IPS-11a (cell line): ENCODE measurements around the gene AURKAIP1.
"Not testable (repeated sequence)": the region's sequence is repeated elsewhere in the genome, so short reads cannot be mapped to it uniquely, and the experiment has no call there.

Source experiments
- H3K4me3 ChIP-seq: one replicate; pipeline ENCODE4 v1.5.1; 2013; ENCODE audit warnings: low read depth, low read length, control low read depth

AURKAIP1 gene

DNA sequence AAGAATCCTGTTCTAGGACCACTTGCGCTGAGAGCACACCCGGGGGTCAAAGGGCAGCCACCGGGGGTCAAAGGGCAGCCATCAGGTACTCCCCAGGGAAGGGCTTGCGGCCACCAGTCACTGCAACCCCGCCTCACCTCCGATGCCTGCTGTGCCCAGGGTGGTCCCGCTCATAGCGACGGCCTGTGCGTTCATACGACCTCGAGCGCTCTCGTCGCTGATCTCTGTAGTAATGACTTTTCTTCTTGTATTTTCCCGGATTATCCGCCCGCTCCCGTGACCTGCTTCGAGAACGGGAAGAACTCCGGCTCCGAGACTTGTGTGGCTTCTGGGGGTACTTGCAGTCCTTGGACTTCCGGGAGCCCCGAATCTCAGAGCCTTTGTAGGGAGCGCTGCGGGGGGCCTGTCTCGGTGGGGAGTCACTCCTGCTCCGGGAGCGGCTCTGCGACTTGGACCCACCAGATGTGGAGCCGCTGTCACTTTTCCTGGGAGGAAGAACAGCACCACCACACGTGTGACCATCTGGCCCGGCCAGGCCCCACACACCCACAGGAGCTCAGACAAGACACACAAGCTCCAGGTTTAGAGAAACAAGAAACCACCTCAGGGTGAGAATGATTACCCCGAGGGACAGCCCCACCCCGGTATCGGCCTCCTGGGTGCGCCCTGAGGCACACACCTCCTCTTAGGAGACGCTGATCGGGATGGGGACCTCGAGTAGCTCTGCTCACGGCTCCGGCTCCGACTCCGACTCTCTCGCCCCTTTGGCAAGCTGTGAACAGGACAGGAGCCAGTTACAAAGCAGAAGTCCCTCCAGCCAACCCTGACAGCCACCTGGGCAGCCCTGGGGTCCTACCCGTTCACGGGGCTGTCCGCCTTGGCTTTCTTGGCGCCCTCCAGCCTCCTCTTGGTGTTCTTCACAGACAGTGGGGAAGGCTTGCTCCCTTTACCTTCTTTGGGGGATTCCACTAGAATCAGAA is 12.4 kb upstream of the AURKAIP1 start:
- no peak overlapping the region for H3K4me3 ChIP-seq

DNA sequence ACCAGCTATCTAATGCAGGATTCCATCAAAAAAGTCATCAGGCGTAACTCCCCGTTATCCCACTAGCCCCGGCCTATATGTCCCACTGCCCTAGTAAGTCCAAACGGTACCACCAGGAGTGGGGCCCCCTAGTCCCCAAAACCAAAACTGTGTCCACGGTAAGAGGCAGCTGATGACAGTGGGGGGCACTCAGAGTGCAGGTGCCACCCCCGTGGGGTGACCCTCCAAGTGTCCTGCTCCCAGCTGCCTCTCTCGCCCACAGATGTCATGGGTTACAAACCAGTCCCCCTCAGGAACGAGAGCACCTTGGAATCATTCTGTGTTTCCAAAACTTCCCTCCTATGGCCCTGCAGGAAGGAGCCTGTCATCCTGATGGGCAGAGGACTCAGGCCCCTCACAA is 10.9 kb upstream of the AURKAIP1 start:
- no peak overlapping the region for H3K4me3 ChIP-seq

DNA sequence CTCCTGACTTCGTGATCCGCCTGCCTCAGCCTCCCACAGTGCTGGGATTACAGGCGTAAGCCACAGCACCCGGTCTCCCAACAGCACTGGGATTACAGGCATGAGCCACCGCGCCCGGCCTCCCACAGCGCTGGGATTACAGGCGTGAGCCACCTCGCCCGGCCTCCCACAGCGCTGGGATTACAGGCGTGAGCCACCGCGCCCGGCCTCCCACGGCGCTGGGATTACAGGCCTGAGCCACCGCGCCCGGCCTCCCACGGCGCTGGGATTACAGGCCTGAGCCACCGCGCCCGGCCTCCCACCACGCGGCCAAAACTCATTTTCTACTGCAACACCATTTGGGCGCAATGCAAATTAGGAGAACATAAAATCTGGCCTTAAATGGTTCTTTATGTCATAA is 10.3 kb upstream of the AURKAIP1 start:
- not testable (repeated sequence) for H3K4me3 ChIP-seq

DNA sequence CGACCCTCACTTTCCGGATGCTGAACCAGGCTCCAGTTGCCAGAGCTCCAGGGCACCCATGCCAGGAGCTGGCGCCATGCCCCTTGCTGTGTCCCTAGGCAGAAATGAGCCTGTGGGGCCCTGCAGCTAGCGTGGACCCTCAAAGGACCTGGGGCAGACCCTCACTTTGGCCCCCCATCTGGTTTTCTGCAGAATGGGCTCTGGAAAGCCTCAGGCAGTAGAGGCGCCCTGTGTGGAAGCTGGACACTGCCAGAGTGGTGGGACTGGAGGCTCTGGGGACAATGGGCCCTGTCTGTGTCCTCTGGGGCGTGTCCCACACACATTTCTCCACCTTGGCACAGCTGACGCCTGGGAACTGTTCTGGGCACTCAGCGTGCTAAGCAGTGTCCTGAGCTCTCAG is 6.3 kb upstream of the AURKAIP1 start:
- no peak overlapping the region for H3K4me3 ChIP-seq

DNA sequence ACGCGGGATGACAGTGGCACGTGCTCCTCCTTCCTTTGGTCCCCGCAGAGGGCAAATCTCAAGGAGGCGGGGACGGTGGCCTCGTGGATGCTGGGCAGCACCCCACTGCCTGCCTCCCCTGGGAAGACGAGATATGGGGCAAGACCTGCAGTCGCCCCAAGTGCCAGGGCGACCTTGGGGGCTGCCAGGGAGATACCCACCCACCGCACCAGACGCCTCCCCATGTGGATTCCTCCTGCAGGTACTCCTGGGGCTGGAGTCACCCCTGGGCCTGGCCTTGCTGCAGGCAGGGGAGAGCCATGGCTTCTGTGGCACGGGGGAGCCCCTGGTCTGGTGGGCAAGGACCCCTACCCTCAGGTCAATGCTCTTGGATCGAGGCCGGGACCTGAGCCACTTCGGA is 5.9 kb upstream of the AURKAIP1 start:
- no peak overlapping the region for H3K4me3 ChIP-seq

DNA sequence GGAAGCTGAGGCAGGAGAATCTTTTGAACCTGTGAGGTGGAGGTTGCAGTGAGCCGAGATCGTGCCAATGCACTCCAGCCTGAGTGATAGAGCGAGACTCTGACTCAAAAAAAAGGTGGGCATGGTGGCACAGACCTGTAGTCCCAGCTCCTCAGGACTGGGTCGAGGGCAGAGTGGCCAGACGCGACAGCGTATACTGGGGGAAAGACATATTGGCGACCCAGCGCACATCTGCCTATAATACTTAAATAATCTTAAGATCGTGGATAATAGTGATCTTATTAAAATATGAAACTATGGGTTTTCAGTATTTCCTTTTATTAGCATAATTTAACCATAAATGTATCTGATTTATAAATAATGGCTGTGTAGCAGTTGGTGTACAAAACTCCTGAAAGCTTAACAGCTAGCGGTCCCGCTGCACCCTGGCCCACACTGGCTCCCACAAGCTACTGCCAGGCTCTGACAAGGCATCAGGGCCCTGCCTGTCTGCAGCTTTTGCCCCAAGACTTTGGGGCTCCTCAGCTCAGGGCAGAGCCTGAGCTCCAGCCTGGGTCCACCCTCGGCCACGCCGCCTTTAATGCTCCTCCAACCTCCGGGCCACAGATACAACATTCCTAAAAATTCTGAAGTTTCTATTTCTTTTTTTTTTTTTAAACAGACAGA is 2.7 kb upstream of the AURKAIP1 start:
- no peak overlapping the region for H3K4me3 ChIP-seq

DNA sequence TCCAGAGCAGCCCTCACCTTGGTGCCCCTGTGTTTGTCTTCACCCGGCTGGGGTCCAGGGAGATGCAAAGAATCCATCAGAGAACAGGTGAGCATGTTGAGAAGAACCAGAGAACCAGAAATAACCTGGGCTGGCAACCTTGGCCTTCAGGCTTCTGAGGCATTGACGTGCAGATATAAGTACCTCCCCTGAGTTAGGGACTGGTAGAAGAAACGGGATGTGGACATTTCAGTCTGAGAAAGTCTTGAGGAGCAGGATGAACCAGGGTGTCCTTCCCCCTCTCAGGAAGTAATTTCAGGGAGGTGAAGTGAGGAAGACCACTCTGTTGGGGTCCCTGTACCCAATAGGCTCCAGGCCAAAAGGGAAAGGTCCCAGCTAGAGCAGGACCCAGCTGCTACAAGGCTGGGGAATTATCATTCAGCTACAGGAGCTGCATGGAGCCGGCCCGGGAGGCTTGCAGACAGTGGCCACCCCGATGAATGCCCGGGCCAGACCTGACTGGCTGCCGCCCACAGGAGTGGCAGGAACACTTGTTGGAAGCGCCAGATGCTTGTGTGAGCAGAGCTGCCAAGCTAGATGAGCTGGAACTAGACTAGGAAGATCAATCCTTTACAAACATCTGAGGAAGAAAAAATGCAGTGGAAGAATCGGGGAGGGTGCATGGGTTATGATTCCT is 1.7 kb upstream of the AURKAIP1 start:
- H3K4me3 ChIP-seq = no peak overlapping the region

DNA sequence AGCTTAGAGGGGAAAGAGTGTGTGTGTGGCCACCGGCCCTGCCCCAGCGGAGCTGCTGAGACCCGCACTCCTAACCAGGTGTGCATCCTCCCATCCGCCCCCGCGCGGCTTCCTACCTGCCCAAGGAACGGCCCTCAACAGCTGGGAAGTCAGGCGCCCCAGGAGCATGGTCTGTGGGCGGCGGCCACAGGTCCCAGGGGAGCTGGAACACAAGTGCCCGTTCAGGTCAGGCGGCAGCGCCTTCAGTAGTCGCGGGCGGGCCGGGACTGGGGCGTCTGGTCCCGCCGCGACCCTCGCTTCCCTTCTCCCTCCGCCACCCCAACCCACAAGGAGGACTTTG is 448 bp downstream of the AURKAIP1 start:
- H3K4me3 ChIP-seq = peak overlapping the region; percentile 87

DNA sequence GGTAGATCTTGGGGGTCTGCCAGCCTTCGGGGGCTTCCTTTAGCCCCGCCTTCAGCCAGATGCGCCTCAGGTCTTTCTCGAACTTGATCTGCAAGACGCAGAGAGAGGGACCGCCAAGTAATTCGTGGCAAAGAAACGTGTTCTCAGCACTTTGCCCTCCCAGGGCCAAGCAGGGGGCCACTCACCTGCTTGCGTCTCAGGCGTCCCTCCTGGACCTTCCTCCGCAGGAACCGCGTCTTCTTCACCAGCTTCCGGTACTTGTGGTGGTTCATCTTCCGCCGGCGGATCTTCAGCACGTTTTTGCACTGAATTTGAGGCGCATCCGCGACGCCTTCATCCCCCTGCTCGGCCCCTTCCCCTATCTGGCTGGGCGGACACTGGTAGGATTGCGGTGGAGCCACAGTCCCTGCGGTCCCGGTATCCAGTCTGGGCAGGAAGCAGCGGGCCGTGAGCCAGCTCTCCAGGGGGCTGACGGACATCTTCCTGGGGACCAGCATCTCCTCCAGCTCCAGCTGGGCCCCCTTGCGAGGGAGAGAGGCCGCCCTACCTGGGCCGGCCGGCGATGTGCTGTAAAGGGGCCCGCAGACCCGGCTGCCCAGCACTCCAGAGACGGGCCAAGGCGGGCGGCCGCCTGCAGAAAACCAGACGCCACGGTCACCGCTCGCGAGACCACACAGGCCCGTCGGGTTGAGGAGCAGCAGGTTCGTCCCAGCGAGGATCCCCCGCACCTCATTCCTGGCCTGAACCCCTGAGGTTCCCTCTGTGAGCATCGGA is 1.0 kb downstream of the AURKAIP1 start:
- H3K4me3 ChIP-seq = peak overlapping the region; percentile 87

DNA sequence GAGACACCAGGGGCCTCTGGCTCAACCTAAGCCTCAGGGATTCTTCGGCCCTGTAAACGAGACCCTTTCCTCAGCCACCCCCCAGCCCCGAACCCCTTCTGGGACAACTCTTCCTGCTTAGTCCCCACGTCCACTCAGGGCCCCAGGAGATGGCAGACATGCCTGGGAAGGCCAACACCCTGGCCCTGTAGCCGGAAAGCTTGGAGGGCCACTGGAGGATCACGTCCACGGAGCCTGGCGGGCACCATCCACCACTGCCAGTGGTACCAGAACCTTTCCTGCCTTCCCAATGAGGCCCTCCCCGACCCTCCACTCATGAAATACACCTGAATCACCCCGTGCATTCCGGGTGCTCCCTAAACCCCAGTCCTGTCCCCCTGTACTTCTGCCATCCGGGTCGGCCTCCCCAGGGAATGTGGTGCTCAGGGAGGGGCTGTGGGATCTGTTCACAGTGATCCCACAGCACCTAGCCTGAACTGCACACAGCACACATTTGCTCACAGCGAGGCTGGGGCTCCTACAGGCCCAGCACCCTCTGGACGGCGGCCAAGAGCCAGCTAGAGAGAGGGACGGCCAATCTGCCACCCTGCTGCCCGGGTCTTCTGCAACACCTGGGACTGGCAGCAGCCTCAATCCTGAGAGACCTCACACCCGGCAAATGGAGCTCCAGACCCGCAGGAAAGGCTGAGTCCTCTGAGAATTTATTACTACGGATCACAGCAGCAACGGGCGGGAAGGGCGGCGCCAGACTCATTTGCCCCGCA is 1.8 kb downstream of the AURKAIP1 start:
- H3K4me3 ChIP-seq = no peak overlapping the region

DNA sequence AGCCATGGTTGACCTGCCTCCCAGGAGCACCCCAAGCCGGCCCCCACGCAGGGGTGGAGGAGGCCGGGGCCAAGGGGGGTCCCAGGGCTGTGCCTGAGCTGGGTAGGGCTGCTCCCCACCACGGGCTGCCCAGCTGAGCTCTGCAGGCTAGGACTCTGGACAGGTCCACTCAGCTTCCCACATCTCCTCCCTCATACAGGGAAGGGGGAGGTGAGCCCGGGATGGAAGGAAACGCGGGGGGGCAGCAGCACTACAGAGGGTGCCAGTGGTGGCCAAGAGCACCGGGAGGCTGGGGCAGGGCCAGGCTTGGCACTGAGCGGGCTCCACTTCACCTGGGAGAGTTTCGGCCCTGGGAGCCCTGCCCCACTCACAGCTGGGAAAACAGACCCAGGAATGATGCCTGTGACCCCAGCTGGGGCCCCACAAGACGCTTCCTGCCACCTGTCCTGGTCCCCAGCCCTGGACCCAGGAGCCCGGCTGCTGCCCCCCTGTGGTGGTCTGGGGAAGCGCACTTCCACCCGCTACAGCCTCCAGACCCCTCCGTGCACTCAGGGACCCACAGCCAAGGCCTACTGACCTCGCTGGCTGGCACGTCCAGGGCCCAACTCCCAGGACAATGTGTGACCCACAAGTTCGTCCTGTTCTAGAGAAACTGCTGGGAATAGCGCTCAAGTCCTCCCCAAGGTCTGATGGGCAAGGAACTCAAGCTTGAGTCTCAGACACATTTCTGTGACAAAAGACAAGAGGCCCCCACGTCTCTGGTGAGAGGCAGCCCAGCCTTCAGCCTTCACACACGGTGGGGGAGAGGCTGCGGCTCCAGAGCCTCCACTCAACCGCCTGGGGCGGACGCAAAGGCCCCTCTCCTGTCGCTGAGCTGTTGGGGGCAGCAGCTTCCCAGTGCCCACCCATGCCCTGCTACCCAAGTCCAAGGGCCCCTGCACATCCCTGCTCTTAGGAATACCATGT is 3.0 kb downstream of the AURKAIP1 start:
- H3K4me3 ChIP-seq = no peak overlapping the region

DNA sequence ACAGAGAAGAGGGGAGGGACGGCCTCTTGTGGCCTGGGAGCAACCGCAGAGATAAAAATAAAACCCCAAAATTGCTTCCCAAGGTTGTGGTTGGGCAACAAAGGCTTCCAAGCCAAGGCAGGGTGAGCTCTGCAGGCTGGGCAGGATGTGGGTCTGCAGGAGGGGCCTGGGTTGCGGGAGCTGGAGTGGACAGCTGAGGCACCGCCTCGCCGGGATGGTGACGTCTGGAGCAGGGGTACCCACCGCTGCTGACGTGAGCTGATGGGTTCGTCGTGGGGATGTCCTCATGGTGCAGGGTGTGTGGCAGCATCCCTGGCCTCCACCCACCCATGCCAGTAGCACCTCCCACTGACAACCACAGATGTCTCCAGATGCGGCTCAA is 3.7 kb downstream of the AURKAIP1 start:
- no peak overlapping the region for H3K4me3 ChIP-seq

DNA sequence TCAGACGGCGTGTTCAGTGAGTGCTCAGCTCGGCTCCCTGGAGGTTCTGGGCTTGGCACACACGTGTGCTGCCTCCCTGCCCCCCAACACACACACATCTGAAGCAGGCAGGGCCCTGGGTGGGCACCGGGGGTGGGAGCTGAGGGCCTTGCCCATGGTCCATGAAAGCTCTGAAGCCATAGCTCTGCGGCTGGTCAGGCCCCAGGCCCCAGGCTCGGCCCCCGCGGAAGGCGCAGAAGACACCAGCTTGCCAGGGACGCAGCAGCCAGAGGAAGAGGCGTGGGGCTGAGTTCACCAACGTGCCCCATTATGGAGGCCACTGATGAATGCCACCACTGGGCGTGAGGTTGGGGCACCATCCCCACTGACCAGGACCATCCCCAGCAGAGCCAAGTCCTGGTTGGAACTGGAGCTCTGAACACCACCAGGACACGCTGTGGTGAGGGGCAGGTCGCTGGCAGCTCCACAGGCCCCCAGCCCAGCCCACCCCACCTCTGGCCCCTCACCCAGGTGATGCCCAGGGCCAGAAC is 4.2 kb downstream of the AURKAIP1 start:
- no peak overlapping the region for H3K4me3 ChIP-seq

DNA sequence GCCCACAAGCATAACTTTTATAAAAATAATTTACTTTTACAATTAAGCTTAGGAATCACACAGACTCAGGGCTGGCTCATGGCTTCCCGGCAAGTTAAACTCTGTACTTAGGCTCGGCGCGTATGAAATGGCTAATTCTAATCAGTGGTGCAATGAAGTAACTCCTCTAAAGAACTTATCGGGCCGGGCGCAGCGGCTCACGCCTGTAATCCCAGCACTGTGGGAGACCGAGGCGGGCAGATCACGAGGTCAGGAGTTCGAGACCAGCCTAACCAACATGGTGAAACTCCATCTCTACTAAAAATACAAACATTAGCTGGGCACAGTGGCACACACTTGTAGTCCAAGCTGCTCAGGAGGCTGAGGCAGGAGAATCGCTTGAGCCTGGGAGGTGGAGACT is 4.9 kb downstream of the AURKAIP1 start:
- H3K4me3 ChIP-seq = not testable (repeated sequence)

DNA sequence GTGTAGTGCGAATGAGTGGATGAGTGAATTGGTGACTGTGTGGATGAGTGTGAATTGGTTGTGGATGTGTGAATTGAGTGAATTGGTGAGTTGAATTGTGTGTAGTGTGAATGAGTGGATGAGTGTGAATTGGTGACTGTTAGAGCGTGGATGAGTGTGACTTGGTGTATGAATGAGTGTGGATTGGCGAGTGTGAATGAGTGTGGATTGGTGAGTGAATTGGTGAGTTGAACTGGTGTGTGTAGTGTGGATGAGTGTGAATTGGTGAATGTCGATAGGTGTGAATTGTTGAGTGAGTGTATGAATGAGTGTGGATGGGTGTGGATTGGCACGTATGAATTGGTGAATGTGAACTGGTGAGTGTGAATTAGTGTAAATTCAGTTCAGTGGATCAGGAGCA is 7.7 kb downstream of the AURKAIP1 start:
- no peak overlapping the region for H3K4me3 ChIP-seq

DNA sequence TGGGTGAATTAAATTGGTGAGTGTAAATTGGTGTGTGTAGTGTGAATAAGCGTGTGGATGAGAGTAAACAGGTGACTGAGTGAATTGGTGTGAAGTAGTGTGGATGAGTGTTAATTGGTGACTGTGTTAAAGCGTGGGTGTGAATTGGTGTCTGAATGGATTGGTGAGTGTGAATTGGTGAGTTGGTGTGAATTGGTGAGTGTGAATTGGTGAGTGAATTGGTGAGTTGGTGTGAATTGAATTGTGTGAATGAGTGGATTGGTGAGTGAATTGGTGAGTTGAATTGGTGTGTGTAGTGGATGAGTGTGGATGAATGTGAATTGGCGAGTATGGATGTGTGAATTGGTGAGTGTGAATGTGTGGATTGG is 8.3 kb downstream of the AURKAIP1 start:
- no peak overlapping the region for H3K4me3 ChIP-seq

DNA sequence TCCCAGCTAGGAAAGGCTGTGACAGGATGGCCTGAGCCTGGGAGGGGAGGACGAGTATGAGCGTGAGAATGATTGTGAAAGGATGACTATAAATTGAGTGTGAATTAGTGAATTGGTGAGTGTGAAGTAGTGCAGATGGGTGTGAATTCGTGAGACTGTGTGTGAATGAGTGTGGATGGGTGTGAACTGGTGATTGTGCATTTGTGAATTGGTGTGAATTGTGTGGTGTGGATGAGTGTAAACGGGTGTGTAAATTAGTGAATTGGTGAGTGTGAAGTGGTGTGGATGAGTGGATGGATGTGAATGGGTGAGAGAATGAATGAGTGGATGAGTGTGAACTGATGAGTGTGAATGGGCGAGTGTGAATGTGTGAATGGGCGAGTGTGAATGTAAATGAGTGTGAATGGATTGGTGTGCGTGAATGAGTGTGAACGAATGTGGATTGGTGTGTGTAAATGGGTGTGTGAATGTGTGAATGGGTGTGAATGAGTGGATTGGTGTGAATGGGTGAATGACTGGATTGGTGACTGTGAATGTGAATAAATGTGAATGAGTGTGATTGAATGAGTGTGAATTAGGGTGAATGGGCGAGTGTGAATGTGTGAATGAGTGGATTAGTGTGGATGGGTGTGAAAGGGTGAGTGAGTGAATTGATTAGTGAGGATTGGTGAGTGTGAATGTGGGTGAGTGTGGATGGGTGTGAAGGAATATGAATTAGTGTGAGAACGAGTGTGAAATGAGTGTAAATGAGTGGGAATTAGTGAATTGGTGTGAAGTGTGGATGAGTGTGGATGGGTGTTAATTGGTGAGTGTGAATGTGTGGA is 8.9 kb downstream of the AURKAIP1 start:
- H3K4me3 ChIP-seq = no peak overlapping the region

DNA sequence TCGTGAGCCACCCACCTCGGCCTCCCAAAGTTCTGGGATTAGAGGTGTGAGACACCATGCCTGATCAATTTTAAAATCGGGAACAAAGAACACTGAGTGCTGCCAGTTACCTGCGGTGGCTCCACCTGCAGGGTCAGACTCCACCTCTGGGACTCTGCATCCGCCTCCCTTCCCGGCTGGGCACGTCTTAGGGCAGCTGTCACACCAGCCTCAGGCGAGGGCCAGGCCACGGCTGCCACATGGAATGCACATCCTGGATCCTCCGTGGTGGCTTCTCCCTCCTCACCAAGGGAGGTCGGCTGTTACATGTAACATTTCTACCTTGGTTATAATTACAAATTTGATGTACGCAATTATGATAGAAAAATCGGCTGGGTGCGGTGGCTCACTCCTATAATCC is 10.7 kb downstream of the AURKAIP1 start:
- H3K4me3 ChIP-seq = no peak overlapping the region
